NCI-H1436 (cell line): ENCODE data around the gene LYPD1.

ENCODE experiments used
- DNase-seq: peaks from one replicate; lab custom pipeline; 2025; lab: John Stamatoyannopoulos, UW

LYPD1 gene

GRCh38 chr2:132595186-132595585 is 74.8 kb downstream of the LYPD1 start:
- DNase-seq, result no peak
